ENCODE measurements around the gene ATL3.

DNA sequence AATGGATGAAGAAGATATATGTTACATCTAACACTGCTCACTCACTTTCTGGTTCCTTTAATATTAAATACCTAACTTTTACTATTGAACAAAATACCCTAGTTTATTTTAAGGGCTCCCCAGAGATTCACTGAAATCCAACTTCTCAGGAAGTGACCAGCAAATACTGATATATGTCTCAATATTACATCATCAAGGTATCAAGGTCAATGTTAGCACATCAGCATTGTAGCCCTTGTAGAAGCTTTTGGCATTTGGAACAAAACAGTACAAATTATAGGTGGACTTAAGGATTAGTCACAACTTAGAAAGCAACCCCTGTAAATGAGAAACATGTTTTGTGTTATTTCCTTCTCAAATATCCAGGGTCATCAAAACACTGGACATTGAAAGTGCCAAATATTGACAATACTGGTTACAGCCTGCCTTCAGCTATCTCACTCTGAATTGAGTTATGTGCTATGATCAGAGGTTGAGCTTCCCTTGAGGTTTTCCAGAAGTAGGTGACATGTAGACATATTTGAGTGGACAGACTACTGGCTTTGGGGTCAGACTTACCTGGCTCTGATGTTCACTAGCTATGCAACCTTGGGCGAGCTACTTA is 1.9 kb upstream of the ATL3 start:
- TF ChIP-seq FOXP2 (optimal IDR thresholded peaks at IDR 0.05; ENCODE audit: control extremely low read depth, extremely low read length, insufficient read depth) (no peak), EZH2 (IDR thresholded peaks at IDR 0.05) (no peak), POLR2AphosphoS5 (IDR thresholded peaks at IDR 0.05; ENCODE audit: borderline replicate concordance, low read depth, low read length) (no peak)
